Activated T-cell treated with anti-CD3 and anti-CD28 coated beads, Interleukin-2, amount 50 U/mL, for 4 hours (primary cell): ENCODE measurements around the gene USP7. TPM values are rescaled to one million over a fixed set of nuclear protein-coding genes. Genes with fewer than 3 reads are reported as not detected.
"Not testable (repeated sequence)": the region's sequence is repeated elsewhere in the genome, so short reads cannot be mapped to it uniquely, and the experiment has no call there.

ENCODE experiments used
- ATAC-seq, 2 donors: fragments of 200-7000 bp; cut with Tn5 transposase; one replicate each; pipeline ENCODE4 v1.10.0; 2021
- DNase-seq: peaks from one replicate; pipeline ENCODE4 v3.0.0-alpha.2; 2020
- H3K27me3 Mint-ChIP-seq: one replicate; pipeline ENCODE4 v1.8.0; 2021; ENCODE audit warnings: low read depth, mixed read lengths
- H3K36me3 Mint-ChIP-seq: one replicate; pipeline ENCODE4 v1.8.0; 2022; ENCODE audit warnings: mixed read lengths; ENCODE audit not compliant: insufficient read depth
- H3K4me1 Mint-ChIP-seq: one replicate; pipeline ENCODE4 v1.8.0; 2021; ENCODE audit warnings: low read depth, mixed read lengths
- H3K4me3 Mint-ChIP-seq: one replicate; pipeline ENCODE4 v1.8.0; 2021; ENCODE audit warnings: mild to moderate bottlenecking, moderate library complexity, mixed read lengths
- H3K9me3 Mint-ChIP-seq: one replicate; pipeline ENCODE4 v1.8.0; 2021; ENCODE audit warnings: mixed read lengths
- total RNA-seq, 3 donors: library from RNA; stranded (reverse); gene quantifications; one replicate each; pipeline ENCODE4 v1.2.1, GENCODE V29; 2021

USP7 gene
- total RNA-seq, 3 donors from 2014 or later: 189 to 210 (median 196) TPM

GRCh38 chr16:8847145-8847544, 116.6 kb downstream of the USP7 start:
- Mint-ChIP-seq H3K9me3 (no peaks in the 10 kb centered on the region), H3K36me3 (peaks cover 28% of the 10 kb centered on the region), H3K27me3 (no peaks in the 10 kb centered on the region), H3K4me3 (no peak overlapping the region), H3K4me1 (peaks cover 18% of the 10 kb centered on the region)
- ATAC-seq (no peak), DNase-seq (no peak)

DNA sequence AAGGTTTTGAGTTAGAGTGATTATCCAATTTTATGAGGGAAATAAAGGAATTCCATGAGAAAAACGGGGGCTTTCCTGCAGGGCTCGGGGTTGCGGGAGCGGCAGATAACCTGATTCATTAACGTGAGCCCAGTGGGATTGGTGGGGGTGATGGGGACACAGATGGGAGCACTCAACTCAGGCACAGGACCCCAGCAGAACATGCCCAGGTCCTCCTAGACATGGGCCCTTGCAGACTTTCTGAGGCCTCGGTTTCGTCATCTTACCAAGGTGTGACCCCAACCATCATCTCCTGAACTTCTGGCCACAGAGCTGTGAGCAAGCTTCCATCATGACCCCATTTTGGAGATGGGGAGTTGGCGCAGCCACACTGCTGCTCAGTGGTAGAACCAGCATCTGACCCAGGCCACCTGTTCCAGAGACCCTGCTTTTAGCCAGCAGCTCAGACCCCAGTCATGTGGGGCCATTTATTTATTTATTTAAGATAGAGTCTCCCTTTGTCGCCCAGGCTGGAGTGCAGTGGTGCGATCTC, 117.2 kb downstream of the USP7 start:
- H3K27me3 Mint-ChIP-seq: no peaks in the 10 kb centered on the region
- H3K4me3 Mint-ChIP-seq: no peak overlapping the region
- DNase-seq (no peak), ATAC-seq (no peak)
- H3K36me3 Mint-ChIP-seq: peaks cover 30% of the 10 kb centered on the region
- peaks cover 18% of the 10 kb centered on the region for H3K4me1 Mint-ChIP-seq
- H3K9me3 Mint-ChIP-seq: no peaks in the 10 kb centered on the region

DNA sequence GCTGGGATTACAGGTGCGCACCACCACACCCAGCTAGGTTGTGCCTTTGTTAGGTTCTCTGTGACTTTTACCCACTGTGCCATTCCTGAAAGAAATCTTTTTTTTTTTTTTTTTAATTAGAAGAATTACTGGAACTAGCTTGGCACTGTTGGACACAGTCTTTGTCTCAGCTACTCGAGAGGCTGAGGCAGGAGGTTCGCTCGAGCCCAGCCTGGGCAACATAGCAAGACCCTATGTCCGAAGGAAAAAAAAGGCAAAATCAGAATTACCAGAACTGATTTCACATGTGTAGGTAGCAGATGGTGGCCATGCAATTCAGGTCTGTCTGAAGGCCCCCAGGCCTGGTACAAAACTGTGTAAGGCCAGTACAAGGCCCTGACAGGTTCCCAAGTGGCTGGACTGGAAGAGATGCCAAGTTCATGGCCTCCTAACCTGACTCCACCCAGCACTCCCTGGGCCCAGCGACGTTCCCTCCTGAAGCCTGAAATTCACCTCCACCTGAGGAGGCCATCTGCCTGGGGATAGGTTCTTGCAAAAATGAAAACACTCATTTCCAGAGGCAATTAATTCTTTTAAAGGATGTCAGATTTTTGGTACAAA, 117.9 kb downstream of the USP7 start:
- Mint-ChIP-seq H3K4me1 (peaks cover 18% of the 10 kb centered on the region), H3K27me3 (no peaks in the 10 kb centered on the region), H3K9me3 (no peaks in the 10 kb centered on the region), H3K4me3 (no peak overlapping the region), H3K36me3 (peaks cover 30% of the 10 kb centered on the region)
- ATAC-seq (no peak), DNase-seq (no peak)

- ATAC-seq, H3K4me1 Mint-ChIP-seq, H3K9me3 Mint-ChIP-seq, H3K4me3 Mint-ChIP-seq, H3K27me3 Mint-ChIP-seq, DNase-seq: not testable (repeated sequence)
- peaks cover 18% of the 10 kb centered on the region for H3K36me3 Mint-ChIP-seq
These were observed 120.4 kb downstream of the USP7 start for GRCh38 chr16:8843296-8843695.

Other genes with a start within 250 kb of the USP7 start
- gene TMEM186, start 166.3 kb downstream of the USP7 start, total RNA-seq: 10 to 100 TPM; 13.2 to 14.5 (median 13.9) TPM
- gene PMM2, start 166.1 kb downstream of the USP7 start, total RNA-seq: 10 to 100 TPM; 85.4 to 95.5 (median 89.6) TPM
- gene CARHSP1, start 94.9 kb downstream of the USP7 start, total RNA-seq: 10 to 100 TPM; 14.7 to 17.8 (median 16.8) TPM
- gene LITAFD, start 81.6 kb downstream of the USP7 start, total RNA-seq: not detected
- gene HAPSTR1, start 127.7 kb upstream of the USP7 start, total RNA-seq: 10 to 100 TPM; 64.2 to 75.7 (median 70.0) TPM